DOHH2 (cell line): ENCODE results near the gene STK16.

Experiments used
- H3F3A ChIP-seq: fragments of 200-600 bp; sonication (generic), shearing (Covaris generic); 2 replicates; pipeline ENCODE4 v1.6.0; 2016; ENCODE audit warnings: antibody characterized with exemption, mild to moderate bottlenecking; ENCODE audit not compliant: control insufficient read depth, insufficient read depth
- H3K27ac ChIP-seq: fragments of 200-600 bp; sonication (generic); 2 replicates; pipeline ENCODE4 v1.5.1; 2014; ENCODE audit warnings: low read depth, mild to moderate bottlenecking, low read length, moderate library complexity
- H3K27me3 ChIP-seq: fragments of 200-600 bp; sonication (generic); 2 replicates; pipeline ENCODE4 v1.6.1; 2014; ENCODE audit warnings: mild to moderate bottlenecking, low read length, mixed read lengths; ENCODE audit not compliant: control insufficient read depth
- H3K36me3 ChIP-seq: fragments of 200-600 bp; sonication (generic); 2 replicates; pipeline ENCODE4 v1.6.1; 2014; ENCODE audit warnings: mild to moderate bottlenecking, low read length, moderate library complexity, mixed read lengths; ENCODE audit not compliant: control insufficient read depth
- H3K4me1 ChIP-seq: fragments of 200-600 bp; sonication (generic); 2 replicates; pipeline ENCODE4 v1.6.1; 2014; ENCODE audit warnings: mild to moderate bottlenecking, low read length, mixed read lengths; ENCODE audit not compliant: control insufficient read depth
- H3K4me2 ChIP-seq: fragments of 200-600 bp; sonication (generic); 2 replicates; pipeline ENCODE4 v1.6.0; 2014; ENCODE audit warnings: mild to moderate bottlenecking, low read length, moderate library complexity
- H3K4me3 ChIP-seq: fragments of 200-600 bp; sonication (generic); 2 replicates; pipeline ENCODE4 v1.5.1; 2014; ENCODE audit warnings: mild to moderate bottlenecking, low read length, mixed read lengths
- H3K79me2 ChIP-seq: fragments of 200-600 bp; sonication (generic); 2 replicates; pipeline ENCODE4 v1.6.1; 2014; ENCODE audit warnings: mild to moderate bottlenecking, low read length, mixed read lengths; ENCODE audit not compliant: control insufficient read depth
- H3K9me2 ChIP-seq: fragments of 200-600 bp; sonication (generic); replicated peaks from 2 replicates; pipeline ENCODE4 v1.6.1; 2014; ENCODE audit warnings: mild to moderate bottlenecking, low read length, mixed read lengths; ENCODE audit not compliant: control insufficient read depth
- H3K9me3 ChIP-seq: fragments of 200-600 bp; sonication (generic); 2 replicates; pipeline ENCODE4 v1.6.1; 2014; ENCODE audit warnings: antibody characterized with exemption, low read length, mixed read lengths; ENCODE audit not compliant: control insufficient read depth, insufficient read depth
- H4K20me1 ChIP-seq: fragments of 200-600 bp; sonication (generic); 2 replicates; pipeline ENCODE4 v1.6.0; 2014; ENCODE audit warnings: low read depth, mild to moderate bottlenecking, antibody characterized with exemption, low read length, moderate library complexity; ENCODE audit not compliant: control insufficient read depth, insufficient read depth
- EZH2phosphoT487 ChIP-seq: fragments of 200-600 bp; sonication (generic); IDR thresholded peaks from 2 replicates; pipeline ENCODE4 v1.6.1; 2017; ENCODE audit warnings: borderline replicate concordance, mild to moderate bottlenecking, antibody characterized with exemption, low read length, moderate library complexity, mixed read lengths
- TF ChIP-seq, protein P1 (sequence below): fragments of 200-600 bp; sonication (generic); IDR thresholded peaks from one replicate; pipeline ENCODE4 v1.5.1; 2014; ENCODE audit warnings: antibody characterized with exemption, mild to moderate bottlenecking, low read depth, low read length; ENCODE audit not compliant: poor library complexity, severe bottlenecking

Gene STK16

DNA sequence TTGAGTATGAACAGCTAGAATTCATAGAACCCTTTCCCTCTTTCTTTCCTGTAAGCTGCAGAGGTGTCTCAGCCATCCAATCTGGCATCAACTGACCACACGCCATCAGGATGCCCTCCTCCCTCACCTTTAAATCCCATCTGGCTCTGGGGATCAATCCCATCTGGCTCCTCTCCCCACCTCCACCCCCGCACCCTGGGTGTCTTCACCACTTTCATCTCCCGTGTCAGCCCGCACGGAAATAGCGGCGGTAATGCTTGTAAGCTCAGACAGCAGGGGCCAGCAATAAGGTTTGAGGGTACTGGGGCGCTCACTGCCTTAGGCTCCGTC lies 7.3 kb downstream of the STK16 start:
- Histone ChIP-seq H3K79me2 (peaks cover 53% of the 10 kb centered on the region), H3K4me1 (peaks cover 69% of the 10 kb centered on the region), H3K4me3 (peak overlapping the region; percentile 83), H3K27me3 (peaks cover 6% of the 10 kb centered on the region), H3K36me3 (peaks cover 50% of the 10 kb centered on the region), H3K27ac (peak overlapping the region; percentile 62), H3K9me3 (no peaks in the 10 kb centered on the region), H4K20me1 (peaks cover 7% of the 10 kb centered on the region; the same call in 1 of the 2 replicates), H3K4me2 (peak overlapping the region; percentile 97), H3K9me2 (no peaks in the 10 kb centered on the region), H3F3A (peaks cover 27% of the 10 kb centered on the region)
- TF ChIP-seq, protein P1, sequence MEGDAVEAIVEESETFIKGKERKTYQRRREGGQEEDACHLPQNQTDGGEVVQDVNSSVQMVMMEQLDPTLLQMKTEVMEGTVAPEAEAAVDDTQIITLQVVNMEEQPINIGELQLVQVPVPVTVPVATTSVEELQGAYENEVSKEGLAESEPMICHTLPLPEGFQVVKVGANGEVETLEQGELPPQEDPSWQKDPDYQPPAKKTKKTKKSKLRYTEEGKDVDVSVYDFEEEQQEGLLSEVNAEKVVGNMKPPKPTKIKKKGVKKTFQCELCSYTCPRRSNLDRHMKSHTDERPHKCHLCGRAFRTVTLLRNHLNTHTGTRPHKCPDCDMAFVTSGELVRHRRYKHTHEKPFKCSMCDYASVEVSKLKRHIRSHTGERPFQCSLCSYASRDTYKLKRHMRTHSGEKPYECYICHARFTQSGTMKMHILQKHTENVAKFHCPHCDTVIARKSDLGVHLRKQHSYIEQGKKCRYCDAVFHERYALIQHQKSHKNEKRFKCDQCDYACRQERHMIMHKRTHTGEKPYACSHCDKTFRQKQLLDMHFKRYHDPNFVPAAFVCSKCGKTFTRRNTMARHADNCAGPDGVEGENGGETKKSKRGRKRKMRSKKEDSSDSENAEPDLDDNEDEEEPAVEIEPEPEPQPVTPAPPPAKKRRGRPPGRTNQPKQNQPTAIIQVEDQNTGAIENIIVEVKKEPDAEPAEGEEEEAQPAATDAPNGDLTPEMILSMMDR = no peak
- TF ChIP-seq EZH2phosphoT487 = no peak

DNA sequence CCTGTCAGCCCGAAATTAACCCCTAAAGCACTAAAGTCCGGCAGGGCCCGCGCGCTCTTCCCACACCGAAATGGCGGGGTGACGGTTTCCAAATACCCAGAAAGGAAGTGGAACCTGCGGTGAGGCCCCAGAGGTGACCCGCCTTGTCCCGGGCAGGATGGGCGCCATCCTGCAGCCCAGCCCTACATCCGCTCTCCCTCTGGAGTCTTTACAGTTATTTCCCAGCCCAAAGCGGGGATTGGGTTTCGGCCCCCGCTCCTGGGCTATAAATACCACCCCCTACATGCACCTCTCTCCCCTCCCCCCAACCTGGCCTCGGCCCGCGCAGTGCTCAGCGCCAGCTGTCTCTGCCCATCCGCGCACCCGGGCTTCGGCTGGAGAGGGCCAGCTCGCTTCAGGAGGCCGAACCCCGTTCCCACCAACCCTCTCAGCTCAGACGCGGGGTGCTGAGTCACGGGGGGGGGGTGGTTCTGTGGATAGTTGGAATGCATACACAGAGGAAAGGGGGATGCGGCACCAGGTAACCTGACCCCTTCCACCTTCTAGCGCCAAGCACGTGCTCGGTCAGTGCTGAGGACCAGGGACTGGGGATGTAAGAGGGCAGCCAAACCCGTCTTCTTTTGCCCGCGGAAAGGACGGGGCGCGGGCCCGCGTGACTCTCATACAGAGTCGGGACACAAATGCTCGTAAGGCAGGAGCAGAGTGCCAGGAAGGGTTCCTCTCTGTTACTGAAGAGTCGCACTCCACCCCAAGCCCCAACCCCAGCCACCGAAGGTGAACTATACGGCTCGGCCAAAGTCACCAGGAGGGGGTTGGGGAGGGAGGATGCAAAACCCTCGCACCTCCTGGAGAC lies 7.8 kb downstream of the STK16 start, which contains the start of gene TUBA4B:
TUBA4B (plus strand) TSS at position 344 of the 853 bp plus-strand sequence; CDS start at position 509, 165 bp downstream.
- Histone ChIP-seq H3K9me2 (no peaks in the 10 kb centered on the region), H3K4me2 (peak within 1 kb of the TSS; percentile 97), H4K20me1 (peaks cover 7% of the 10 kb centered on the region; the same call in 1 of the 2 replicates), H3K27ac (peak within 1 kb of the TSS; percentile 62), H3K27me3 (peaks cover 6% of the 10 kb centered on the region), H3K9me3 (no peaks in the 10 kb centered on the region), H3K79me2 (peaks cover 47% of the 10 kb centered on the region), H3F3A (peaks cover 27% of the 10 kb centered on the region), H3K36me3 (peaks cover 44% of the 10 kb centered on the region), H3K4me1 (peaks cover 63% of the 10 kb centered on the region), H3K4me3 (peak within 1 kb of the TSS; percentile 83)
- TF ChIP-seq EZH2phosphoT487 = no peak
- TF ChIP-seq, protein P1 = no peak

DNA sequence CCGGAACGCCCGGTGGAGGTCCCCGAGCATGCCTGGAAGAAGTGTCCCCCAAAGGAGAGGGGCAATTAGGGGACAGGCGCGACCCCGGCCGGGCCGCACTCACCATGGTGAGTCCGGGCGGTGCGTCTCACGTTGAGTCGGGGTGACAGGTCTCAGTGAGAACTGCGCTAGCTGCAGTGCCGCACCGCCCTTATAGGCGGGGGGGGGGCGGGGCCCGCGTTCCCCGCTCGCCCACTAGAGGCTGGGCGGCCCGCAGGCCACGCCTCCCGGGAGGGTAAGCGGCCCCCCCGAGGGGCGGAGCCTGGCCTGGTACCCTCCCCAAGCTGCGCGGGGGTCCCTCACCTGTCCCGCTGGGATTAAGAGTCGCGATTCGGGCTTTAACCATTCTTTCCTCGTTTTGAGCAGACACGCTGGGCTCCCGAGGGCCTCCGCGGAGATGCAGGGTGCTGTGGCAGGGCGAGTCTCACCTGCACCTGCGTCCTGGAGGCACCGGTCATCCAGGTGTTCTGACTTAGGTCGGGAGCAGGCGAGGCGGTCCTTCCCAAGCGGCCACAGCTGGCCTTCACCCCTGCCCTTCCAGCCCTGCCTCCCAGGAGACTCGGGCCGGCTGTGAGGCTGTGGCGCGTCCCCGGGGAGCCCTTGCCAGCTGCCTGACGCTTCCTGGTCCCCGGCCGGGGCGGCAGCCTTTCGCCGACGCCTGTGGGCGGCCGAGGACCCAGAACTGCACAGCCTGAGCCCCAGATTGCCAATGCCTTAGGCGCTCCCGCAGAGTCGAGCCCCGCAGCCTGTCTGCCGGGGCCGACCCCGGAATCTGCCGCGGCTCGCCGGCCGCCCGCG lies 8.7 kb downstream of the STK16 start, which contains the start of gene TUBA4A:
TUBA4A (minus strand) TSS at position 166 of the 837 bp plus-strand sequence; CDS start at position 106, 60 bp downstream.
- peaks cover 38% of the 10 kb centered on the region for H3K79me2 ChIP-seq
- H3K9me2 ChIP-seq = no peaks in the 10 kb centered on the region
- H3F3A ChIP-seq = peaks cover 24% of the 10 kb centered on the region
- H3K4me3 ChIP-seq = peak within 1 kb of the TSS; percentile 83
- peaks cover 7% of the 10 kb centered on the region; the same call in 1 of the 2 replicates for H4K20me1 ChIP-seq
- no peak for TF ChIP-seq EZH2phosphoT487
- TF ChIP-seq, protein P1 = no peak
- peak within 1 kb of the TSS; percentile 62 for H3K27ac ChIP-seq
- peak within 1 kb of the TSS; percentile 97 for H3K4me2 ChIP-seq
- peaks cover 6% of the 10 kb centered on the region for H3K27me3 ChIP-seq
- peaks cover 36% of the 10 kb centered on the region for H3K36me3 ChIP-seq
- peaks cover 55% of the 10 kb centered on the region for H3K4me1 ChIP-seq
- H3K9me3 ChIP-seq = no peaks in the 10 kb centered on the region
